K562 (cell line): Measurements from ENCODE around the gene HHLA2. TPM values are rescaled to one million over a fixed set of nuclear protein-coding genes. Genes with fewer than 3 reads are reported as not detected.

Source experiments
- ATAC-seq: fragments of 200-7000 bp; cut with Tn5 transposase; 3 replicates; pipeline ENCODE4 v1.9.1; 2020; ENCODE audit warnings: moderate library complexity
- BruUV-seq: library from RNA; stranded (reverse); fragments of 400-500 nt; replicated peaks from 2 replicates; lab custom pipeline; 2021; lab: Mats Ljungman, UMichigan
- CTCF ChIA-PET: fragments of 300-600 bp; formaldehyde crosslinking; extraction: SDS; loops from one replicate; lab custom pipeline; 2021; ENCODE audit warnings: low intra/inter-chr PET ratio; lab: Yijun Ruan, JAX
- POLR2A ChIA-PET: fragments of 300-600, 350-650 bp; sonication (Branson Sonifier 250); formaldehyde crosslinking; extraction: SDS; loops from one replicate; lab custom pipeline; 2021; ENCODE audit warnings: antibody characterized with exemption, inconsistent platforms; lab: Yijun Ruan, JAX
- DNase-seq, 4 experiments: peaks; one replicate each; pipeline versions ENCODE4 v3.0.0 to v3.0.0-alpha.2; 2011 to 2018; ENCODE audit warnings: low spot score in 3 of 4, mixed read lengths in 3 of 4; ENCODE audit errors: extremely low read depth in 1 of 4
- FAIRE-seq: peaks from 2 replicates; lab custom pipeline; 2011; peaks lifted over from hg19 to GRCh38; lab: Jason Lieb, UNC
- H2AFZ ChIP-seq: 2 replicates; pipeline ENCODE4 v1.6.0; 2011; ENCODE audit warnings: low read depth, low read length, control low read depth, inconsistent platforms
- H3K27ac ChIP-seq: fragments of 200-600 bp; 3 replicates; pipeline ENCODE4 v1.8.0; 2011; ENCODE audit warnings: low read depth, mild to moderate bottlenecking, control low read depth, inconsistent platforms, low read length, moderate library complexity, mixed read lengths; ENCODE audit errors: extremely low read depth
- H3K27me3 ChIP-seq, 2 experiments: fragments of 300-600 bp in 1 of 2; 2 replicates in 1 of 2; 3 replicates in 1 of 2; pipeline versions ENCODE4 v1.6.0 to v1.8.0; 2011; ENCODE audit warnings: inconsistent platforms in 2 of 2, low read length in 2 of 2, mild to moderate bottlenecking in 1 of 2, mixed read lengths in 1 of 2, moderate library complexity in 1 of 2; ENCODE audit not compliant: control insufficient read depth in 2 of 2, insufficient read depth in 2 of 2
- H3K36me3 ChIP-seq: fragments of 300-600 bp; 3 replicates; pipeline ENCODE4 v1.8.0; 2011; ENCODE audit warnings: mild to moderate bottlenecking, low read length, inconsistent platforms; ENCODE audit not compliant: control insufficient read depth, insufficient read depth
- H3K4me1 ChIP-seq, 2 experiments: fragments of 200-600 bp in 1 of 2; replicated peaks in 1 of 2; 2 replicates in 1 of 2; 3 replicates in 1 of 2; pipeline versions ENCODE4 v1.5.1 to v1.8.0; 2011; ENCODE audit warnings: inconsistent platforms in 2 of 2, low read length in 2 of 2, mild to moderate bottlenecking in 1 of 2, mixed read lengths in 1 of 2, moderate library complexity in 1 of 2; ENCODE audit not compliant: control insufficient read depth in 2 of 2, insufficient read depth in 2 of 2
- H3K4me2 ChIP-seq: 2 replicates; pipeline ENCODE4 v1.6.1; 2011; ENCODE audit warnings: low read length, control low read depth, inconsistent platforms, mixed read lengths; ENCODE audit not compliant: insufficient read depth
- H3K4me3 ChIP-seq: fragments of 200-600 bp; sonication (generic), shearing (Covaris generic); 2 replicates; pipeline ENCODE4 v1.5.1; 2016; ENCODE audit warnings: control low read depth, inconsistent platforms
- H3K79me2 ChIP-seq: fragments of 200-600 bp; 3 replicates; pipeline ENCODE4 v1.8.0; 2011; ENCODE audit warnings: low read length, inconsistent platforms; ENCODE audit not compliant: control insufficient read depth, insufficient read depth
- H3K9ac ChIP-seq, 2 experiments: 2 replicates each; pipeline versions ENCODE4 v1.6.0 to v1.6.1; 2011; ENCODE audit warnings: low read depth in 2 of 2, low read length in 2 of 2, control low read depth in 1 of 2, inconsistent platforms in 1 of 2, mild to moderate bottlenecking in 1 of 2, mixed read lengths in 1 of 2; ENCODE audit not compliant: insufficient read depth in 1 of 2
- H3K9me1 ChIP-seq: one replicate; pipeline ENCODE4 v1.6.0; 2011; ENCODE audit warnings: inconsistent platforms, mild to moderate bottlenecking, low read length, moderate library complexity; ENCODE audit not compliant: control insufficient read depth, insufficient read depth
- H3K9me3 ChIP-seq: replicated peaks from 2 replicates; pipeline ENCODE4 v1.5.1; 2011; ENCODE audit warnings: low read depth, low read length, inconsistent platforms; ENCODE audit not compliant: control insufficient read depth, insufficient read depth
- H4K20me1 ChIP-seq: replicated peaks from 2 replicates; pipeline ENCODE4 v1.6.1; 2011; ENCODE audit warnings: low read length, inconsistent platforms, mixed read lengths; ENCODE audit not compliant: control insufficient read depth, insufficient read depth
- BACH1 ChIP-seq: fragments of 200-800 bp; sonication (Bioruptor generic); IDR thresholded peaks from 2 replicates; pipeline ENCODE4 v1.6.1; 2016; ENCODE audit warnings: missing genetic modification characterization, missing compliant biosample characterization
- C11orf30 ChIP-seq: fragments of 450-650 bp; IDR thresholded peaks from 2 replicates; pipeline ENCODE4 v1.6.1; 2016; ENCODE audit warnings: low read depth, mild to moderate bottlenecking
- MAFF ChIP-seq: IDR thresholded peaks from 2 replicates; pipeline ENCODE4 v1.6.1; 2012; ENCODE audit warnings: low read length, improper control_type of control experiment
- MAFG ChIP-seq: fragments of 450-650 bp; conservative IDR thresholded peaks from 2 replicates; pipeline ENCODE4 v1.6.1; 2016; ENCODE audit warnings: missing genetic modification characterization, missing compliant biosample characterization
- MAFK ChIP-seq: IDR thresholded peaks from 2 replicates; pipeline ENCODE4 v1.6.1; 2011; ENCODE audit warnings: low read length, improper control_type of control experiment
- NFE2 ChIP-seq: IDR thresholded peaks from 2 replicates; pipeline ENCODE4 v1.6.1; 2014; ENCODE audit warnings: antibody characterized with exemption, low read depth
- POLR2AphosphoS2 ChIP-seq: IDR thresholded peaks from 2 replicates; pipeline ENCODE4 v1.6.1; 2012; ENCODE audit warnings: low read length, improper control_type of control experiment
- PTTG1 ChIP-seq: fragments of 450-650 bp; IDR thresholded peaks from 2 replicates; pipeline ENCODE4 v1.6.1; 2016; ENCODE audit warnings: low read depth, mild to moderate bottlenecking, missing genetic modification characterization, missing compliant biosample characterization
- SMAD2 ChIP-seq: fragments of 150-350 bp; IDR thresholded peaks from 2 replicates; pipeline ENCODE4 v1.6.1; 2014; ENCODE audit warnings: low read depth, mild to moderate bottlenecking, low read length
- ZNF316 ChIP-seq: fragments of 450-650 bp; IDR thresholded peaks from 2 replicates; pipeline ENCODE4 v1.6.1; 2016
- WGBS: fragments of 100-300 bp; shearing (Covaris generic); methylation state at CpG from one replicate; pipeline ENCODE4 v1.1.6; 2016; ENCODE audit warnings: low coverage, mixed read lengths; ENCODE audit not compliant: insufficient coverage; ENCODE audit errors: missing lambda C conversion rate; 5-methylcytosine and 5-hydroxymethylcytosine counted together
- in situ Hi-C: fragments of 300-500 bp; cut with MboI; formaldehyde crosslinking; loops from 4 replicates; pipeline ENCODE4 v1.15.0; 2018; ENCODE audit warnings: inconsistent platforms, mixed read lengths
- intact Hi-C: fragments of 100-400 bp; cut with micrococcal nuclease; formaldehyde crosslinking; loops from 2 replicates; pipeline ENCODE4 v1.14.2; 2022
- polyA plus RNA-seq, 8 experiments: library from polyadenylated mRNA; depleted of rRNA in 4 of 8; stranded (reverse) in 5 of 8; unstranded in 3 of 8; fragments of >200 nt; fragmentation: Nextera tagmentation in 2 of 8; fragmentation: Illumina TruSeq in 1 of 8; extraction: Ambion mirVana in 2 of 8; extraction: Trizol in 1 of 8; gene quantifications; 2 replicates each; pipeline versions ENCODE4 v1.2.1 to v1.2.3, GENCODE V29; 2011 to 2014; ENCODE audit warnings: inconsistent platforms in 1 of 8, missing spikeins in 1 of 8
- total RNA-seq, 7 experiments: library from RNA; depleted of rRNA in 6 of 7; stranded (reverse); fragments of >200 nt in 6 of 7; fragmentation: Illumina TruSeq in 2 of 7; extraction: Trizol in 2 of 7; gene quantifications; 2 replicates each; pipeline versions ENCODE4 v1.2.1 to v1.2.3, GENCODE V29; 2011 to 2021; ENCODE audit warnings: low replicate concordance in 1 of 7
- TF ChIP-seq, protein P1 (sequence below): sonication (generic); formaldehyde crosslinking; IDR thresholded peaks from 2 replicates; pipeline ENCODE4 v1.8.1; 2023; ENCODE audit warnings: mild to moderate bottlenecking, missing genetic modification reagents
- TF ChIP-seq, protein P2 (sequence below): fragments of 450-650 bp; IDR thresholded peaks from 2 replicates; pipeline ENCODE4 v1.6.1; 2016

The HHLA2 gene
- total and polyA plus RNA-seq, 9 of the 15 experiments (the other 6 are each of a cell fraction or from before 2014, with no cell fraction given): 0.04 TPM; not detected in 7

DNA sequence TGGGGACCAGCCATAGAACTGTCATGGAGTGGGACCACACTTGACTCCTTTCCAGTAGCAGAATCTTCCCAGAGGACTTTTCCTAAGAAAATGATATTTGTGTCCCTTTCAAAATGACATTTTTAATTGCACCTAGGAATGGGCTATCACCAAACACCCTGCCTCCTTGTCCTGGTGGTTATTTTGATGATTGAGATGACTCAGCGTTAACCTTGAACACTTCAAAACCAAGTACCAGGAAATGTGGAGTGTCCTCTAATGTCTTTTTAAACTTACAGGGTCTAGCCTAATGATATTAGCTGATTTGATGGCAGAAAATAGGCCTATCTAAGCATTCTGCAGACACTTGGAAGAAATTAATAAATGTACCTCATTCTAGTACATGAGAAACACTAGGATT lies 90.7 kb downstream of the HHLA2 start:
- POLR2A ChIA-PET: interaction anchor here (1.2 kb wide), 1 partner anchor 41 kb away, joined by 3 read pairs; no protein-coding TSS in a partner anchor

More for the DNA sequence above, 90.7 kb downstream of the HHLA2 start:
- no peak overlapping the region for H3K9ac ChIP-seq
- H3K4me2 ChIP-seq: no peak overlapping the region
- H3K27me3 ChIP-seq: no peaks in the 10 kb centered on the region; a peak in 2 of 5 replicates
- H3K4me1 ChIP-seq: peaks cover 0 to 3% of the 10 kb centered on the region in 2 experiments; a peak in 1 of 5 replicates
- no peak overlapping the region for H3K4me3 ChIP-seq
- no peaks in the 10 kb centered on the region for H3K36me3 ChIP-seq
- WGBS: 0% methylated on average over 1 of the region's 1 CpG
- DNase-seq (no peak), FAIRE-seq (no peak), ATAC-seq (no peak)
- H4K20me1 ChIP-seq: no peaks in the 10 kb centered on the region
- CTCF ChIA-PET: no interaction called here
- H2AFZ ChIP-seq: no peak overlapping the region
- H3K79me2 ChIP-seq: no peaks in the 10 kb centered on the region
- no peaks in the 10 kb centered on the region for H3K9me3 ChIP-seq
- H3K27ac ChIP-seq: no peak overlapping the region
- H3K9me1 ChIP-seq: no peaks in the 10 kb centered on the region
- intact Hi-C loops: no loop called here
- BruUV-seq: no TSS peak
- TF ChIP-seq MAFG: peak; percentile 90
- peak; percentile 86 for TF ChIP-seq ZNF316
- TF ChIP-seq MAFK: 0 out of 2 replicates have a peak, but pooled peaks have one; percentile 30
- TF ChIP-seq POLR2AphosphoS2: no peak
- TF ChIP-seq NFE2: peak; percentile 72
- 0 out of 2 replicates have a peak, but pooled peaks have one; percentile 31 for TF ChIP-seq BACH1 (tag)
- TF ChIP-seq SMAD2: no peak
- TF ChIP-seq, protein P1, sequence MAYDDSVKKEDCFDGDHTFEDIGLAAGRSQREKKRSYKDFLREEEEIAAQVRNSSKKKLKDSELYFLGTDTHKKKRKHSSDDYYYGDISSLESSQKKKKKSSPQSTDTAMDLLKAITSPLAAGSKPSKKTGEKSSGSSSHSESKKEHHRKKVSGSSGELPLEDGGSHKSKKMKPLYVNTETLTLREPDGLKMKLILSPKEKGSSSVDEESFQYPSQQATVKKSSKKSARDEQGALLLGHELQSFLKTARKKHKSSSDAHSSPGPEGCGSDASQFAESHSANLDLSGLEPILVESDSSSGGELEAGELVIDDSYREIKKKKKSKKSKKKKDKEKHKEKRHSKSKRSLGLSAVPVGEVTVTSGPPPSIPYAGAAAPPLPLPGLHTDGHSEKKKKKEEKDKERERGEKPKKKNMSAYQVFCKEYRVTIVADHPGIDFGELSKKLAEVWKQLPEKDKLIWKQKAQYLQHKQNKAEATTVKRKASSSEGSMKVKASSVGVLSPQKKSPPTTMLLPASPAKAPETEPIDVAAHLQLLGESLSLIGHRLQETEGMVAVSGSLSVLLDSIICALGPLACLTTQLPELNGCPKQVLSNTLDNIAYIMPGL (CRISPR knock-in tag): no peak
- peak; percentile 72 for TF ChIP-seq C11orf30
- TF ChIP-seq MAFF: peak; percentile 48; the same call in 1 of the 2 replicates
- TF ChIP-seq, protein P2, sequence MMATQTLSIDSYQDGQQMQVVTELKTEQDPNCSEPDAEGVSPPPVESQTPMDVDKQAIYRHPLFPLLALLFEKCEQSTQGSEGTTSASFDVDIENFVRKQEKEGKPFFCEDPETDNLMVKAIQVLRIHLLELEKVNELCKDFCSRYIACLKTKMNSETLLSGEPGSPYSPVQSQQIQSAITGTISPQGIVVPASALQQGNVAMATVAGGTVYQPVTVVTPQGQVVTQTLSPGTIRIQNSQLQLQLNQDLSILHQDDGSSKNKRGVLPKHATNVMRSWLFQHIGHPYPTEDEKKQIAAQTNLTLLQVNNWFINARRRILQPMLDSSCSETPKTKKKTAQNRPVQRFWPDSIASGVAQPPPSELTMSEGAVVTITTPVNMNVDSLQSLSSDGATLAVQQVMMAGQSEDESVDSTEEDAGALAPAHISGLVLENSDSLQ: no peak
- TF ChIP-seq PTTG1: no peak
- in situ Hi-C loops: no loop called here
